22Rv1 (cell line): Measurements from ENCODE around the gene IL2RA.

Experiments used
- ZFX ChIP-seq: fragments of 450-650 bp; IDR thresholded peaks from 2 replicates; pipeline ENCODE4 v1.6.1; 2017; ENCODE audit warnings: antibody characterized with exemption, borderline replicate concordance
- TF ChIP-seq, protein P1 (sequence below): fragments of 450-650 bp; IDR thresholded peaks from 2 replicates; pipeline ENCODE4 v1.5.1; 2017; ENCODE audit warnings: mild to moderate bottlenecking

DNA sequence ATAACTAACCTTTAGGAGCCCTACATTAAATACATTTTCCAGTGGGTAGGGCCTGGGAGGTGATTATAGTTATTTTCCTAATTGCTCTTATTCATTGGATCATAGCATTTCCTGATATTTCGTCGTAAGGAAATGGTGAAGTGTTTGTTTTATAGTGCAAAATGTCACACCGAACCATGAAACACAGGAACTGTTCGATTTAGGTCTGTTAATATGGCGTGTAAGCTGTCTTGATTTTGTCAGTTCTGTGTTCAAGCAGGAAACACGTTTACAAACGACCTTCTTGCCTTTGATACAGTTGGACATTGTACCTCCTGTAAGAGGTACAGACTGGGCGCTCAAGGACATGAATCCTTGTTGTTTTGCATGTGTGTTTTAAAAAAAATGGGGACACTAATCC, 41.4 kb upstream of the IL2RA start:
- TF ChIP-seq, protein P1, sequence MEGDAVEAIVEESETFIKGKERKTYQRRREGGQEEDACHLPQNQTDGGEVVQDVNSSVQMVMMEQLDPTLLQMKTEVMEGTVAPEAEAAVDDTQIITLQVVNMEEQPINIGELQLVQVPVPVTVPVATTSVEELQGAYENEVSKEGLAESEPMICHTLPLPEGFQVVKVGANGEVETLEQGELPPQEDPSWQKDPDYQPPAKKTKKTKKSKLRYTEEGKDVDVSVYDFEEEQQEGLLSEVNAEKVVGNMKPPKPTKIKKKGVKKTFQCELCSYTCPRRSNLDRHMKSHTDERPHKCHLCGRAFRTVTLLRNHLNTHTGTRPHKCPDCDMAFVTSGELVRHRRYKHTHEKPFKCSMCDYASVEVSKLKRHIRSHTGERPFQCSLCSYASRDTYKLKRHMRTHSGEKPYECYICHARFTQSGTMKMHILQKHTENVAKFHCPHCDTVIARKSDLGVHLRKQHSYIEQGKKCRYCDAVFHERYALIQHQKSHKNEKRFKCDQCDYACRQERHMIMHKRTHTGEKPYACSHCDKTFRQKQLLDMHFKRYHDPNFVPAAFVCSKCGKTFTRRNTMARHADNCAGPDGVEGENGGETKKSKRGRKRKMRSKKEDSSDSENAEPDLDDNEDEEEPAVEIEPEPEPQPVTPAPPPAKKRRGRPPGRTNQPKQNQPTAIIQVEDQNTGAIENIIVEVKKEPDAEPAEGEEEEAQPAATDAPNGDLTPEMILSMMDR, result no peak
- TF ChIP-seq ZFX, result no peak
